ENCODE results near the gene CDKL5.
A peak's percentile ranks its signal among the peaks of the same experiment; 100 is the strongest.
"Not testable (repeated sequence)": the region's sequence is repeated elsewhere in the genome, so short reads cannot be mapped to it uniquely, and the experiment has no call there.

Gene CDKL5

DNA sequence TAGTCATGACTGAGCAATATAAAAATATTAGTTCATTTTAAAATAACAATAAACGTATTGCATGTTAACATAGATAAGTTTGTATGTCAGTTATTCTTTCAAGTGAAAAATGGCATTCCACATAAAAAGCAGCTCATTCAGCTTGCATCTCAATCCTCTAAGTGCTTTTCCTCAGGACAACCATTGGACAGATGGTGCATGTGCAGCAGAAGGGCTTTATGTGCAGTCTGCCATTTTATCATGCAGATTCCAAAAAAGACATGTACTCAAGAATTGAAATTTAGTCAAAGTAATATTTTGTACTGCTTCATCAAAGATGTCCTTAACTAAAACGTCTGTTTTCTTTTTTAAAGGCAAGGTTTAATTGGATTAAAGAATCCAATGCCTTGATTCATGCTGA is 153.1 kb downstream of the CDKL5 start:
- DNase-seq: peak; percentile 33 to 64

DNA sequence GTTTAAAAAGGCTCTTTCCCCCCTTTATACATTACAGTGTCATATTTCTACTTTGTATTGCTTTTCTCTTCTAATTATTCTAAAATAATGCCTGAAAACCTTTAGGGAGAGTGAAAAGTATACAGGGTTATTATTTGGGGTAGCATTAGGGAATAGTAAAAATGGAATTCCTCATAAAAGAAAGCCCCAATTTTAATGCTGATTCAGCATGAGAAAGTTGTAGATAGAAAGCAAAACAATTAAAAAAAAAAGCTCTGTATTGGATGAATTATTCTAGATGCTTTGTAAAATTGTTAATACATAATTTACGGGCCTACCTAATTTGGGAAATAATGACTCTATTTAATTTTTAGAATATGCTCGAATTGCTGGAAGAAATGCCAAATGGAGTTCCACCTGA is 154.1 kb downstream of the CDKL5 start:
- DNase-seq: no peak

DNA sequence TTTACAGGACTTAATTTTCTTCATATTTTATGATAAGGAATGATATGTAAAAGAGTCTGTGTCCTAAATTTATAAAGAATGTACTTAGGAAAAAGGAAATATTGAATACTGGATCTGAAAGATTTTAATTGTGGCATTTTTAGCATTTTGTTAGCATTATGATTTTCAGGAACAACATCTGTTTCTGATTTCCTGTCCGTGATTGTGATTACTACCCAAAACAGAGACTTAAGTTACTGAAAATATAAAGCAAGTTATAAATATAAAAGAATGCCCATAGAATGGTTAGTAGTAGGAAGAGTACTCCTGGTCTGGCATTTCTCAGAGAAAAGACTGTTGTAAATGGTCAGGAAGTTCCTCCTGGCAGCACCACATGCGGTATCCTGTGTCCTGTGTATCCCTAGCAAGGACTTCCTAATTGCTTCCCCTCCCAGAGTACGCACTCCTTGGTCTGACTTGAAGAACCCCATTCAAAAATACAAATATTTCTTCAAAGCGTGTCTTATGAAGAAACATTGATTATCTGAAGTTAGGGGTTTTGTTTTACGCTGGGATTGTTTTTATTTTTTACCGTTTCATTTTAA is 157.6 kb downstream of the CDKL5 start:
- no peak for DNase-seq

DNA sequence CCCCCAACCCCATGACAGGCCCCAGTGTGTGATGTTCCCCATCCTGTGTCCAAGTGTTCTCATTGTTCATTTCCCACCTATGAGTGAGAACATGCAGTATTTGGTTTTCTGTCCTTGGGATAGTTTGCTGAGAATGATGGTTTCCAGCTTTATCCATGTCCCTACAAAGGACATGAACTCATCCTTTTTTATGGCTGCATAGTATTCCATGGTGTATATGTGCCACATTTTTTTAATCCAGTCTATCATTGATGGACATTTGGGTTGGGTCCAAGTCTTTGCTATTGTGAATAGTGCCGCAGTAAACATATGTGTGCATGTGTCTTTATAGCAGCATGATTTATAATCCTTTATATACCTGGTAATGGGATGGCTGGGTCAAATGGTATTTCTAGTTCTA is 163.9 kb downstream of the CDKL5 start:
- not testable (repeated sequence) for DNase-seq

DNA sequence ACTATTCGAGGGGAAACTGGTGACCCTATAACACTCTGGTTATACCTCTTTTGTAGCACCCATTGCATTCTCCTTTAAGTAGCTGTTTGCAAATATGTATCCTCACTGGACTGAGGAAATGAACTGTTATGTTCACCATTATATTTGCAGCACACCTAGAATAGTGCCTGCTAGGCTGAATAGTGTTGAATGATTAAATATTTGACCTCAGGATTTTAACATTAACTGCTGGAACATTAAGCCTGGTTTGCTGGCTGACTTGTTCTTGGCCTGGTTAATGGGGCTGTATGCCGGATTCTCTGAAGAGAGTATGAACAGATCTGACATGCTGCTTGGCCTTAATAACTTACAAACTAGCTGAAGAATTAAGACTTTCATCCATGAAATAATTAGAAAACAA is 166.4 kb downstream of the CDKL5 start:
- DNase-seq: no peak

DNA sequence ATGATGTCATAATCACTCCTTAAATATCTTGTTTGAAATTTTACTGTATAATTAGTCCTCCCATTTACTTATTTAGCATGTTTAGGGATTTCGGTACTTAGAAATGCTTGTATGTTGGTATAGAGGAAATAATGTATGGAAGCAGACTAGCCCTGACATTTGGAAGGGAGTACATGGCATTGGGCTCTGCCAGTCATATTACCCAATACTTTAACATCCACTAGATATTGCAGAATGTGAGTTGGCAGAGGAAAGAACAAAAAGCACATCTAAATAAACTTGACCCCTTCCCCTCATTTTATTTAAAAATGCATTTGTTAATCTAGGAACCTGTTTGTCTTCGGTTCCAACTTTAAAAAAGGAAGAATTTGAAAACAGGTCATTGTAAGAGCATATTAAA is 168.7 kb downstream of the CDKL5 start:
- DNase-seq: no peak

DNA sequence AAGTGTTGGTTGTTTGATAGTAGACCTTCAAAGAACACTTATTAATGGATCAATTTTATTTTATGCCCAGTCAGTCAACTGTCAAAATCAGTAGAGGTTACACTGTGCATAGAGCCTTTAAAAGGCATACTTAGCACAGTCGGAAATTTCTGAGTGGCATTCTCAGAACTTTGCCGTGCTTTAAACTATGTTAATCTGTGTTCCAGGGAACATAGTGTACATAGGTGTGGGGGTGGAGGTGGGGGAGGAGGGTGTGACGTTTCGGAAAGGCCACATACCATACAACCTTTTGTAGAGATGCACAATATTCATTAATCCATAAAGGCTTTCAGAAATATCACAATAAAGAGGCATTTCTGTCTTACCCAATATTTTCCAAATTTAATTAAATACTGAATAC is 170.7 kb downstream of the CDKL5 start:
- no peak for DNase-seq

DNA sequence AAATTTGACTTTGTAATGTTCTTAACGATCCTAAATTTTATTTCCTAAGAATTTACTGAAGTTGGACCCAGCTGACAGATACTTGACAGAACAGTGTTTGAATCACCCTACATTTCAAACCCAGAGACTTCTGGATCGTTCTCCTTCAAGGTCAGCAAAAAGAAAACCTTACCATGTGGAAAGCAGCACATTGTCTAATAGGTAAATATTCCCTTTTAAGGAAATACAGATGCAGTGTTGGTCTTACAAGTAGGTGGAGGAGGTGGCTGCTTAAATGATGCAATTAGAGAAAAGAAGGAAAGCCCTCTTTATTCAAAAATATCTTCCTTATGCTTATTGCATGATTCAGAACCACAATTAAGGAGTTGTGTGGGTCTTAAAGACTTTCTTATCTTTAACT is 173.0 kb downstream of the CDKL5 start:
- no peak for DNase-seq

DNA sequence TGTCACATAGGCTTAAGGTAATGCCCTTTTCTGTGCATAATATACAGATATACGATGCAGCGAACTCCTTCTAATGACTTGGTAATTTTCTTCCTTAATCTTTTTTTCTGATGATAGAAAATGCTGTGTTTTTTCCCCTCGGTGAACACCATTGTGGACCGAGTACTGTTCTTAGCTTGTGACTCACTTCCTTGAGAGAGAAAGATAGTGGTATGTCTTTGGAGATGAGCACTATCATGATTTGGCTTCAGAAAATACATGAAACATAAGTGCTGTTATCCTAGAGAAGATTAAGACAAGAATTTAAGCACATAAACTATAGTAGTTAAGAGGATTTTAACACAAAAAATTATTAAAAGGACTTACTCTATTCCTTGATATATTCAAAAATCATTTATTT is 182.6 kb downstream of the CDKL5 start:
- DNase-seq: no peak

DNA sequence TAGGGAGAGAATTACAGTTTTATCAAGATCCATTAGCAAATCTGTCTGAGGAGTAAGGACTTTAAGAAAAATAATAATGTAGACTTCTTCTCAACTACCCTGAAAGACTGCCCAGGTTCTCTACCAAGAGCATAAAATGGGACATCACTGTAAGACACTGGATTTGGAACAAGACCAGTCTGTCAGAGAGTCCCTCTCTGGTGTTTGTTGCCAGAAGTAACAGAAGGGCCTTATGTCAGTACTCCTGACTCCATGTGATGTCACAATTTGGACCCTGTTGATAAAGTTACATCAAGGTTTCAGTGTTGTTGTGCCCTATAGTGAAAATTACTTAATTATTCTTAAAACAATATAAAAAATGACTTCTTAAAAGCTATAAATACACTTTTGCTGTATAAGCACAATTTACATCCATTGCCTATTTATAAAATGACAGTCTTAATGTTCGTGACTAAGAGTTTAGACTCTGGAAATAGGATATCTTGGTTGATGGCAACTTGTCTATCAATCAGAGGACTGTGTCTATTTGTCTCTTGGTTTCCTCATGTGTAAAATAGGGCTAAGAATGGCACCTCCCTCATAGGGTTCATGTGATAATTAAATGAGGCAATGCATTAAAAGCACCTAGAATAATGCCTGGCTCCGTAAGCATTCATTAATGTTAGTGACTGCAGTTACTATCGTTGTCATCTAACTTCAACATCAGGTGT is 188.7 kb downstream of the CDKL5 start:
- no peak for DNase-seq

DNA sequence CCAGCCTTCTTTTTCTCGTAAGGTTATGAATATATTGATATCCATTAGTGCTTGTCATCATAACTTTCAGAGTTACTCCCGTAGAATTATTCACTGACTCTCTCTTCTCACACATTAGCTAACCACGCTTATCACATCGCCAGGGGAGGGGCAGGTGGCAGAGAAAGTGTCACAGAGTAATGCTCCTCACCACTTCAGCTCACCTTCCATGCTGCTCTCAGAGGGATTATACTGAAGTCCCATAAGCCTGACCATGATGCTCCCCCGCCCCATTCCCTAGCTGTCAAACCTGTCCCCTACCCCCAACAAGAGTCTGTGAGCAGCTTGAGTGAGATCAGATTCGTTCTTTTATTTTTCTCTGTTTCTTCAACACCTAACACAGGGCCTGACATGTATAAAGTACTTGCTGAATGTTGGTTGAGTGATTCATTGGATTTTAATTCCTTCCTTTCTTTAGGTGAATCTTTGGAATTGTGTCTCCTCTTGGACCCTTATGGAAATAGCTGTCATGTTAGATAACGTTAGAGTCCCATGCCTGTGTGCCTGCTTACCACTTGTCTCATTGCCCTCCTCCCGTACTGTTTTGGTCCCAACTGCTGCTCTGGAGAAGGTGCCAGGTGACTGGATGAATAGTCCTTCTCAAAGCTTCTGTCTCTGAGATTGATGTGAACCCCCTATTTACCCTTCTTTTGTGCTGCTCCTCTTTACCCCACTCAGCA is 191.4 kb downstream of the CDKL5 start:
- DNase-seq: peak; percentile 37 to 55

DNA sequence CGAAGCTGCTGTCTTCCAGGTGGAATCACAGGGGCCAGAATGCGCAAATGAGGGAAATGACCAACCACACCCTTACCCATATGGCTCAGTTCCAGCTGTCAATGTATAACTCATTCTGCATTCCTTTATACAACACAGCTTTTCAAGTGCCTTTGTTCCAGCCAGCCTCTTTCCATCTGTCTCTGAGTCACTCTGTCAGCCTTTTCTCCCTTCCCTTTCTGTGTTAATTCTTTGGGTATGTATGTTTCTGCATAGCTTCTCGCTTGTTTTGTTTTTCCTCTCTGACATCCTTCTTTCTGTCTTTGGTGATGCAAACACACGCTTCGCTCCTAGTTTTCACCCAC is 192.0 kb downstream of the CDKL5 start:
- peak; percentile 3 to 69 for DNase-seq

DNA sequence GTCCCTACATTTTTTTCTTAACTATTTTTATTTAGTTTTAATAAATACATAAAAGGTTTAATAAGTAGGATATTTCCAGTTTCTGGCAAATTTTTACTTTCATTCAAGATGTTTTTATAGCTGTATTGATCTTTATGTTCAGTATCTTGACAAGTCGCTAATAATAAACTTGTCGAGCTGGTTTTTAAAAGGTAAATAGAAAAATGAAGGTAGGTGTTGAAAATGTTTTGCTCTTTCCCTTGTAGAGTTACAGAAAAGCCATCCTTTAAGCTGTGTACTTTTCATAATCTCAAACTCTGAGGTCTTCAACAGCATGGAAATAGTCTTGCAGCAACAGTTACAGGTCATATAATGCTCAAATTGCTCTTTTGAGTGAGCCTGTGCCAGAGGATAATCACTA is 193.9 kb downstream of the CDKL5 start:
- DNase-seq: no peak

DNA sequence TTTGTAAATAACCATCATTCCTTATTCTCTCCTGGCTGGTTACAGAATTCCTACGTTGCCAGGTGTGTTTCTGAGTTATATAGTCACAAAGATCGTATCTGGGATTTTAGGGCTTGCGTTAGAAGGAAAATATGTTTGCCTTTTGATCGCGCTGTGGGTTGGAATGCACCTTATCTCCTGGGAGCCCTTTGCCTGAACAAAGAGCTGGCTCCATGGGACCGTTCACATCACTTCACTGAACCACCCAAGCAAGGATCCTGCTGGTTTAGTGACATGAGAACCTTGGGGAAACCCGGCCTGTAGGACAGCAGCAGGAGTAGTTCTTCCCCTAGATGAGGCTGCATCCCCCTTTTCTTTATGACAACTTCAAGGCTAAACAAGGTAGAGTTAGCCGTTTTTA is 194.9 kb downstream of the CDKL5 start:
- DNase-seq: no peak

DNA sequence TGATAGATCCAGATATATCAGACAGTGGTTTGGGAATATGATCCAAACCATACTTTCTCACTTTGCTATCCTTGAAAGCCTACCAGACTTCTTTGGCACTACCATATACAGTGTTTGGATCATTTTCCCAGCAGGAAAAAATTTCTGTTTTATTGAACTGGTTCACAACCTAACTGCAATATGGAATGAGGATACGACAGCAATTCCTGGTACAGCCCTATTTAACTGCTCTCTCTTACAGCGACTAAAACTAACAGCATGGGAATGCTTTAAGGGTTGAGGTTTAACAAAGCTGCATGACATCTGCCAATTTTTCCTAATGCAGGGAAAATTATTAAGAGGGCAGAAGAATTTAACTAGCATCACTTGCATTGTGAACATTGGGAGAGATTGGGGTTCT is 199.2 kb downstream of the CDKL5 start:
- no peak for DNase-seq

DNA sequence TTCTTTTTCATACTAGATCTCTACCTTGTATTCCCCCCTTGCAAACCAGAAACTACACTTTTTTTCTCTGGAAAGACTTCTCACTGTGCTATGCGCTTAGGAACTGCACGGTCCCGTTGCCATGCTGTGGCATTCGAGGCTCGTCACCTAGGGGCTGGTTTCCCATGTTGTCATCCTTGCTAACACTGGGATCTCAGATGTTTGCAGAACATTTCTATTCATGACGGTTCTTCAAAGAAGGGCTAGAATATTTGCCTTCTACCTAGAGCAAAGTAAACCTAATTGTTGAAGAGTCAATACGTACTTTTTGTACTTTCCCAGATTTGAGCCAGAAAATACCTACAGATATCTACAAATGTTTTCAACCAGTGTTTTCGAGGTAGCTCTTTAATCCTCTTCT is 205.5 kb downstream of the CDKL5 start:
- no peak for DNase-seq

DNA sequence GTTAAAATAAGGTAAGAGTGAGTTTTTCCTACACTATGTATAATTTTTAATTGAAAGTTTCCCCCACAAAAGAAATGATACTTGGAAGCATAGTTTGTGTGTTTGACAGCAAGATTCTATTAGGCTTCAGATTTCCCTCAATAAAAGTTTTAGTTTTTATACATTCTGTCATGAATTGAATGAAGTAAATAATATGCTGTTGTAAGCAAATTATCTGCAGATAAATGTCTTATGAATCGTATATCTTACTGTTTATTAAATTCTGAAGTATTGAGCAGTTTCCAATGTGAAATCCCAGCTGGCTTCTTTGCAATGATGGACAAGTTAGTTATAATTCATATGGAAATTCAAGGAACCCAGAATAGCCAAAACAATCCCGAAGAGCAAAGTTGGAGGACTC is 213.0 kb downstream of the CDKL5 start:
- no peak for DNase-seq

DNA sequence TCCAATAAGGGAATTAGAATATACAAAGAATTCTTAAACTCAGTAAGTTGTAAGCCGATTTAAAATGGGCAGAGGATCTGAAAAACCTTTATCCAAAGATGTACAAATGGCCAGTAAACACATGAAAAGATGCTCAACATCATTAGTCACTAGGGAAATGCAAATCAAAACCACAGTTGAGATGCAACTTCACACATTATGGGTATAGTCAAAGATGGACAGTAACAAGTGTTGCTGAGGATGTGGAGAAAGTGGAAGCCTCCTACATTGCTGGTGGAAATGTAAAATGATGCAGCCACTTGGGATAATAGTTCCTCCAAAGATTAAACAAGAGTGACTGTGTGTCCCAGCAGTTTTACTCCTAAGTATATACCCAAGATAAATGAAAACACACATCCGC is 213.9 kb downstream of the CDKL5 start:
- DNase-seq: no peak

DNA sequence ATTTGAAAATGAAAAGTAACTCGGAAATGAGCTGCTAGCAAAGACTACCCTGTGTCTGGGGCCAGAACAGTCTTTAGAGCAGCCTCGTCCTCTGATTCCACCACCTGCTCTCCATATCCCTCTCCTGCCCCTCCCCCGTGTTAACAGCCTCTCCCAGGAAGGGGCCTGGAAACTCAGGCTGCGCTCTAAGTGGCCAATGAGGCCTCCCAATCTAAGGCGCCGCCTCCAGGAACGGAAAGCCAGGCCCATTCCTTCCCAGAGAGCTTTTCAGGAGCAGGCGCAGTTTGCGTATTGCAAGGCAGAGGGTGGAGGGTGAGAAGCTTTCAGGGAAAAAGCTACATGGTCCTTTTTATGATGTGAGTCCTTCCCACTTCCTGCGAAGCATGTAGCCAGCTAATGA is 215.3 kb downstream of the CDKL5 start:
- peak; percentile 75 to 85 for DNase-seq

DNA sequence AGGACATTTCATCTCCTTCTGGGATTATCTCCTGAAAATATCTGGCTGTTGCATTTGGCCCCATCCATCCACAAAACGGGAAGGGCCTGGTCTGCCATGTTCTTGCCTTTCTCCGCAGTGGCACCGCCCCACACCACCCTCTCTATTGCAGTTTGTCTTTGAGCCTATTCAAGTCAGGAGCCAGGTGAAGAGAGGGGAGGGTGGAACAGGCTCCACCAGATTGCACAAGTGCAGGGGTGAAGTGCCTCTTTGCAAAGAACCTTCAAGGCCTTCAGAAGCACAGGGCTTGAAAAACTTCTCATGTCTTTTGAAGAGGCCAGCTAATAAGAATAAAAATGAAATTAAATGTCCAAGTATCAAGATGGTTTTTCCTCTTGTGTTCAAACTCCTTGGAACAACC is 217.8 kb downstream of the CDKL5 start:
- DNase-seq: no peak

DNA sequence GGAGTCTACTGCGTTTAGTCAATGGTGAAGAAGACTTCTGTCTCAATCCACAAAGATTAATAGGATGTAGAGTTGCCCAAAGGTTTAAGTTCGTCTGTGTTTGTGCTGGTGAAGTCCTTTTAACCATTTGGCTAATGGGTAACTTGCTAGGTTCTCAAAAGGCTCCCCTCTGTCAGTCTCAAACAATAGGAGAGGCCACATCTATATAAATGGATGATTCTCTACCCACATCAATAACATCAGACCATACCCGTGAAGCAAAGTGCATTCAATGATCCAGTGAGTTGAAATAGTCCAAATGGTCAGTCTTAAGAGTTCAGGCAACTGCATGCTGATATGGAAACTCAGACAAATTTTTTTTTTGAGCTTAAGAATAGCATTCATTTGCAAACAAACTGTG is 218.4 kb downstream of the CDKL5 start:
- no peak for DNase-seq

DNA sequence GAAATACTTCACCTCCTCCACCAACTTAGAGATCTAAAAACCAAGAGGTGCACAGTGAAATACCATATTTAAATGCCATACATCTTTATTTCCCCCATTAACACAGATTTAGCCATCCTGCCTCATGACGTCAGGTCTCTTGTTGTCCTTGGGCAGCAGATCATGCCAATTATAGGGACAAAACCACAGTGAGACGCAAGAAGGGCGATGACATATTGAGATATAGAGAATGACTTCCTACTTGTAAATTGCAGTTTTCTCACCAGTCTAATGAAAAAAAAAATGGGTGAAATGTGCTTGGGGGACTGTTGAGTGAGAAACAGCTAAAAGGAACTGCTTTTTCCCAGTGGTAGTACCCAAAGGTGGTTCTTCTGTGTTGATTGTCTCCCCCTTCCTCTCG is 222.2 kb downstream of the CDKL5 start:
- DNase-seq: no peak

DNA sequence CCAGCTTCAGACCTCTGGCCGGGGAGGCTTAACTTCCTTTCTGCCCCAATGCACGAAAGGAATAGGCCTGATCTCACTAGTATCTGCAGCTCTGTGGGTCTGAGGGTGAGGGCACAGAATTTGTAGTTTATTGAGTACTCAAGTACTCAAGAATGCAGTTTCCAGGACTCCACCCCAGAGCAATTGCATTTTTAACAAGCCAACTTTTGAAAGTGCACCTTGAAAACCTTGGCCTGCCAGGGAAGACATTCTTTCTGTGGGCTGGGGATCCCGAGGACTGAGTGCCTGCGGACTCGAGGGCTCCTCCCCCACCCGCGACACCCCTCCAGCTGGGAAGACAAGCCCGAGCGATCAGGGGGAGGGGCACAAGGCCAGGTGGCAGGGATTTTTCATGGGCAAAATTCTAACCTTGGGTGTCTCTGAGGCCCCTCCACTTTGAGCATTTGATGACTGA is 224.1 kb downstream of the CDKL5 start:
- peak; percentile 48 to 52 for DNase-seq

DNA sequence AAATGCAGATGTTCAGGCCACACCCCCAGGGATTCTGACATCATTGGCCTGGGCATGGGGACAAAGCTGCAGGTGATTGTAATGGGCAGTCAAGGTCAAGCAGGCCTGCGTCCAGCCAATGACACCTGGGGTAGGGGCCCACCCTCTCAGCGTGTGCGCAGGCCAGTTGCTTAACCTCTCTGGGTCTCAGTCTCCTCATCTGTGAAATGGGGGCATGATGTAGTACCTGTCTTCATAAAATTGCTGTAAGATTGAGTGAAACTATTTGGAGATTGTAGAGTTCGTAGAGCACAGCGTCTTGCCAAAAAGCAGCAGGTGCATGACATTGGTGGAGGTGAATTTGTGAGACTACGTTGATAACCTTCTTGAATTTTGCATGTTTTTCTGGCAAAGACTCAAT is 225.3 kb downstream of the CDKL5 start:
- DNase-seq: no peak

DNA sequence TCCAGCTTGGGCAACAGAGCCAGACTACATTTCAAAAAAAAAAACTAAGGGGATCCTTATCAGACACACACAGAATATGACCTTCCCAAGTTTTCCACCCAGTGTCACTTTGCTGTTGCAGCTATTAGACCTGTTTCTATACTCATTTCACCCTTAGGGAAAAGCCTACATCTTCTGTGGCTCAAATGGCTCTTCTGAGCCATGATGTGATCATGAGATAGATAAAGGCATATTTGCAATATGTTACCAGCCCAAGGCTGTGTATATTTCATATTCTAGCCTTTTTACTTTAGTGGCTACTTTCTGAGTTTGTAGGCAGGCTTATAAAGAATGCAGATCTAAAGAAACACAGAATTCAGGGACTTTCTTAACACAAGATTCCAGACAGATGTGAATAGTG is 227.2 kb downstream of the CDKL5 start:
- no peak for DNase-seq
